Gastrocnemius medialis (tissue), 4 donors: ENCODE results near the gene C2CD4C.

Experiments used
- POLR2A ChIP-seq, 2 donors: fragments of 450-650 bp; IDR thresholded peaks; one replicate each; pipeline ENCODE4 v1.6.1; 2017; ENCODE audit warnings: antibody characterized with exemption in 2 of 2, mild to moderate bottlenecking in 2 of 2, moderate library complexity in 2 of 2
- TF ChIP-seq, protein P1 (sequence below), 5 experiments: fragments of 450-650 bp in 3 of 5; fragments of 200-600 bp in 2 of 5; sonication (generic) in 2 of 5; IDR thresholded peaks in 4 of 5; conservative IDR thresholded peaks in 1 of 5; 1 replicate in 4 of 5; 2 replicates in 1 of 5; pipeline ENCODE4 v1.5.1; 2016 to 2019; ENCODE audit warnings: antibody characterized with exemption in 5 of 5, mild to moderate bottlenecking in 3 of 5, moderate library complexity in 3 of 5

DNA sequence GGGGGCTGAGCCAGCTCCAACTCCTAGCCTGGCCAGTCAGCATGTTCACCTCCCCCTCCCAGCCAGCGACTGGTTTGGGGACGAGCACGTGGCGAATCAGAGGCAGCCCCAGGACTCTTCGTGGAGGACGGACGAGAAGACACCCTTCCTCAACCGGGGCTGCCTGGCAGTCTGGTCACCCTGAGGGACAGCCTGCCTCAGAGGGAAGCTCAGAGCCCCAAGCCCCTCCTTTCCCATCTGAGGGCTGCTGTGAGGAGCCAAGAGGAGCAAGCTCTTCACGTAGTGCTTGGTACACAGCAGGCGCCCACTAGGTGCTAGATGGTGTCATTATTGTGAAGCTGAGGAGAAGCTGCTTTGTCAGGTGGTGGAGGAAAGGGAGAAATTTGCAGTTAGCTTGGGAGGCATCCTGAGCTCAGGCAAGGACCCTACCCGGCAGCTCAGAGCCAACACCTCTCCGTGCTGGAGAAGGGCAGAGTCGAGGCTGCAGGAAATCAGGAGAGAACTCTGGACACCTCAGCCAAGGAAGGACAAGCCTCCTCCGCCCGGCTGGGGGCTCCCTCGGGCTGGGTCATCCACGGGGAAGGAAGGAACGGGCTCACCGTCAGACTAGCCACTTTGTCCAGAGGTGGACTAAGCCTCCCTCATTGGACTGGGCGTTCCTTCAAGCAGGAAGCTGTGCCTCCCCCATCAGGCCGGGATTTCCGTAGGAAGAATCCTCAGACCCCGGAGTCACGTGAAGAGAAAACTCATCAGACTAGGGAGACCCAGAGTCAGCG is 14.9 kb upstream of the C2CD4C start:
- TF ChIP-seq, protein P1, sequence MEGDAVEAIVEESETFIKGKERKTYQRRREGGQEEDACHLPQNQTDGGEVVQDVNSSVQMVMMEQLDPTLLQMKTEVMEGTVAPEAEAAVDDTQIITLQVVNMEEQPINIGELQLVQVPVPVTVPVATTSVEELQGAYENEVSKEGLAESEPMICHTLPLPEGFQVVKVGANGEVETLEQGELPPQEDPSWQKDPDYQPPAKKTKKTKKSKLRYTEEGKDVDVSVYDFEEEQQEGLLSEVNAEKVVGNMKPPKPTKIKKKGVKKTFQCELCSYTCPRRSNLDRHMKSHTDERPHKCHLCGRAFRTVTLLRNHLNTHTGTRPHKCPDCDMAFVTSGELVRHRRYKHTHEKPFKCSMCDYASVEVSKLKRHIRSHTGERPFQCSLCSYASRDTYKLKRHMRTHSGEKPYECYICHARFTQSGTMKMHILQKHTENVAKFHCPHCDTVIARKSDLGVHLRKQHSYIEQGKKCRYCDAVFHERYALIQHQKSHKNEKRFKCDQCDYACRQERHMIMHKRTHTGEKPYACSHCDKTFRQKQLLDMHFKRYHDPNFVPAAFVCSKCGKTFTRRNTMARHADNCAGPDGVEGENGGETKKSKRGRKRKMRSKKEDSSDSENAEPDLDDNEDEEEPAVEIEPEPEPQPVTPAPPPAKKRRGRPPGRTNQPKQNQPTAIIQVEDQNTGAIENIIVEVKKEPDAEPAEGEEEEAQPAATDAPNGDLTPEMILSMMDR (IDR thresholded peaks at IDR 0.05 in 4 of 5, conservative IDR thresholded peaks at IDR 0.05 in 1 of 5) = no peak
- TF ChIP-seq POLR2A (IDR thresholded peaks at IDR 0.05) = no peak
